Measurements from ENCODE around the gene PSMB4.

PSMB4 gene

DNA sequence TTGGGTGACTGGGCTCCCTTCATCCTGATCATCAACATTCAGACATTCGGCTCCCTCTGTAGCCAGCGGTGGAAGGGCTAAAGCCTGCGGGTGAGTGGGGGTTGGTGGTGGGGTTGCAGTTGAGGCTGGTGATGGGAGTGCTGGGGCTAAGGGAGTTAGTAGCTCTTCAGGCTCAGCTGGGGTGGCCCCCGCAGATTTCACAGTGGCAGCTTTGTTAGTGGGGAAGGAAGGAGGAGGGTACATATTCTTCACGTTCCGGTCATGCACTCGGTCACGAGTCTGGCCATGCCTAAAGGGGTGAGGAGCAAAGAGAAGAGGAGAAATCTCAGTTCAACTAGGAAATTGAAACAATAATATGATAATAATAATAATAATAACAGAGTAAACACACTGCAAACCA, 6.8 kb downstream of the PSMB4 start:
- no peak for DNase-seq (ENCODE audit: low read depth)
- no peak overlapping the region for H3K4me3 ChIP-seq (ENCODE audit: low read length)
- no peak for TF ChIP-seq CTCF (conservative IDR thresholded peaks at IDR 0.05; ENCODE audit: low read depth, low read length)

- no peak for DNase-seq (ENCODE audit: low read depth)
- TF ChIP-seq CTCF (conservative IDR thresholded peaks at IDR 0.05; ENCODE audit: low read depth, low read length) = no peak
- no peak overlapping the region for H3K4me3 ChIP-seq (ENCODE audit: low read length)
Measured at GRCh38 chr1:151407304-151407703, 7.9 kb downstream of the PSMB4 start.

DNA sequence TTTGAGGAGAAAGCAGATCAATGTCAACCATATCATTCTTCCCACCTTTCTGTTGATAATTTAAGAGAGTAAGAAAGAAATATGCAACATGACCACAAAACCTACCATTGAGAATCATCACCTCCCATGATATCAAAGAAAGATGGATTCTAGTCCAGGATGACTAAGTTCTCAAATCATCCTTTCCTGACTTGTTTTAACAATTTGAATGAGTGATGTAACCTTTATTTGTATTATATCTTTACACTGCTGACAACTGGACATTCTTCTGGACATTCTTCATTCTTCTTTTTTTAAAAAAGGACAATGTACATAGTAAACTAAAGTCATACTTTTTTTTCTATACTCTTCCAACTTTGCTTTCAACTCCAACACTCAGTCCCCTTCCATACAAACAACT, 9.5 kb downstream of the PSMB4 start:
- no peak overlapping the region for H3K4me3 ChIP-seq (ENCODE audit: low read length)
- TF ChIP-seq CTCF (conservative IDR thresholded peaks at IDR 0.05; ENCODE audit: low read depth, low read length) = no peak
- no peak for DNase-seq (ENCODE audit: low read depth)

- H3K4me3 ChIP-seq (ENCODE audit: low read length) = no peak overlapping the region
- TF ChIP-seq CTCF (conservative IDR thresholded peaks at IDR 0.05; ENCODE audit: low read depth, low read length) = no peak
- DNase-seq (ENCODE audit: low read depth) = no peak
Measured at GRCh38 chr1:151411884-151412283, 12.5 kb downstream of the PSMB4 start.

- no peak overlapping the region for H3K4me3 ChIP-seq (ENCODE audit: low read length)
- no peak for TF ChIP-seq CTCF (conservative IDR thresholded peaks at IDR 0.05; ENCODE audit: low read depth, low read length)
- no peak for DNase-seq (ENCODE audit: low read depth)
Measured at GRCh38 chr1:151416231-151416630, 16.9 kb downstream of the PSMB4 start.

DNA sequence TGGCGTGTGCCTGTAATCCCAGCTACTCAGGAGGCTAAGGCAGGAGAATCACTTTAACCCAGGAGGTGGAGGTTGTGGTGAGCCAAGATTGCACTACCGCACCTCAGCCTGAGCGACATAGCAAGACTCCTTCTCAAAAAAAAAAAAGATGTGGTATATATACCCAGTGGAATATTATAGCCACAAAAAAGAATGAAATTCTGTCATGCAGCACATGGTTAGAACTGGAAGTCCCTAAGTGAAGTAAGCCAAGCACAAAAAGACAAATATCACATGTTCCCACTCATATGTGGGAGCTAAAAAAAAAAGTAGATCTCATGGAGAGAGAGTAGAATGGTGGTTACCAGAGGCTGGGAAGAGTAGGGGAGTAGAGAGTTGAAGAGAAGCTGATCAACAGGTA, 18.7 kb downstream of the PSMB4 start:
- DNase-seq (ENCODE audit: low read depth) = no peak
- H3K4me3 ChIP-seq (ENCODE audit: low read length) = no peak overlapping the region
- no peak for TF ChIP-seq CTCF (conservative IDR thresholded peaks at IDR 0.05; ENCODE audit: low read depth, low read length)

- no peak for TF ChIP-seq CTCF (conservative IDR thresholded peaks at IDR 0.05; ENCODE audit: low read depth, low read length)
- H3K4me3 ChIP-seq (ENCODE audit: low read length) = no peak overlapping the region
- DNase-seq (ENCODE audit: low read depth) = no peak
Measured at GRCh38 chr1:151419819-151420218, 20.4 kb downstream of the PSMB4 start.
